ENCODE measurements around the gene VKORC1L1.
A peak's percentile ranks its signal among the peaks of the same experiment; 100 is the strongest.
"Not testable (repeated sequence)": the region's sequence is repeated elsewhere in the genome, so short reads cannot be mapped to it uniquely, and the experiment has no call there.

VKORC1L1 gene

DNA sequence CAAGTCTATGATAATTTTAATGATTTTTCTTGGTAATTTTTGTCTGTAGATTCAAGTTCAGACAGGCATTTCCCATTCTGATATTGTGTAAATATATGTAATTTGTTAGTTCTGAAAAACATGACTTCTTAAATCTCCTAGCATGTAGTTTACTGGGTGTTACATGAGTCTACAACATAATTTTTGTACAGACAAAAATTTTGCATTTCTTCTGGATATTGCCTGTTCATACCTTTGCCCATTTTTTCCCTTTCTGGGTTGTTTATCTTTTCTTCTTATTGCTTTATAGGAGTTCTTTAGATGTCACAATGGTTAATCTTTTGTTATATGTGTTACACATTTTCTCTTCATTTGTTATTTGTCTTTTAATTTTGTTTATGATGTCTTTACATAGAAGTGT is 12.1 kb downstream of the VKORC1L1 start:
- DNase-seq (ENCODE audit: low spot score): not testable (repeated sequence)

DNA sequence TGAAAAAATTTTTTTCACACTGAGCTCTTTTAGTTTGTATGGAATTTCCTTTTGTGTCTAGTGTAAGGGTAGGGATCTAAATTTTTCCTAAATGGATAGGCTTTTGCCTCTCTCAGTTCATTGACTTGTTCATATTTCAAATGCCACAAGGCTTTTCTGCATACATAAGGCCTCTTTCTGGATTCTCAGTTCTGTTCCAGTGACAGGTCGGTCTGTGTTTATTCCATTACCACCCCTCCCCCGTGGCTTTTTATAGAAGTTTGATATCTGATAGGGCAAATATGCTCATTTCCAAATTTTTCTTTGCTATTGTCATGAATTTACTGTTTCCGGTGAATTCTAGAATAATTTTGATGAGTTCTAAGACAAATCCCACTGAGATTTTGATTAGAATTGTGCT is 12.7 kb downstream of the VKORC1L1 start:
- not testable (repeated sequence) for DNase-seq (ENCODE audit: low spot score)

DNA sequence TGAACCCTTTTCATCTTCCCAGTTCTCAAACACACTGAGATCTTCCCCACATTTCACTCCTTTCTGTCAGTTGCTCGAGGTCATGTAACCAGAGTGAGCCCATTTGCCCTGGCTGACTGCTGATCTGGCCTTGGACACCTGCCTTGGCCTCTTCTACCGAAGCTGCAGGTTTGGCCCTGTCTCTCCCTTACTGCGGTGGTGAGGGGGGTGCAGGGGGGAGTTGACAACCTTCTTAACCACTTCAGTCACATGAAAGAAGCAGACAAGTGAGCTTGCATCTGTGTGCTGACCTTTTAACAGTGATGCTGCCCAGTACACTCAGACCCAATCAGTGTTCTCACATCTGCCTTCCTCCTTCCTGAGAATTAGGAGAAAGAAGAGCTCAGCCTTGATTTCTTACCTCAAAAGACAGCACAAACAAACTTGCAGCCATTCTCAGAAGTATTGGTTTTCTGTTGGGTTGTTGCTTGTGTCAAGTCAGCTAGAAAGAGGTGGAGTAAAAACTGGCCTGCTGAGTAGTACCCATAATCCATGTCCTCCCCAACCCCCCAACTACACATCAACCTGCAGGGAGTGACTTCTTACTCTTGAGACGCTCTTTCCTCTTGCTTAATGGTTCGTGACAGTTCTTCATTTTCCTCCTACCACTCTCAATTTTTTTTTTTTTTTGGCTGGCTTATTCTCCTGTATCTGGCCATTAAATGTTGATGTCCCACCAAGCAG is 15.7 kb downstream of the VKORC1L1 start:
- not testable (repeated sequence) for DNase-seq (ENCODE audit: low spot score)

DNA sequence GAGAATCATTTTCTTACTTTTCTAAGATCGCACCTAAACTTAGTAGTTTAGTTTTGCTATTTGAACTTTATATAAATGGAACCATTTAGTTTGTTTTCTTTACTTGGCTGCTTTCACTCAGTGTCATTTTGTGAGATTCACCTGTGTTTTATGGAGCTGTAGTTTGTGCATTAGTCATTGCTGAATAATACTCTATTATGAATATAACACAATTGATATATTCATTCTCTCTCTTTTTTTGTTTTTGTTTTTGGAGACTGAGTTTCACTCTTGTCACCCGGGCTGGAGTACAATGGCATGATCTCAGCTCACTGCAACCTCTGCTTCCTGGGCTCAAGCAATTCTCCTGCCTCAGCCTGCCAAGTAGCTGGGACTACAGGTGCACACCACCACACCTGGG is 16.8 kb downstream of the VKORC1L1 start:
- not testable (repeated sequence) for DNase-seq (ENCODE audit: low spot score)

DNA sequence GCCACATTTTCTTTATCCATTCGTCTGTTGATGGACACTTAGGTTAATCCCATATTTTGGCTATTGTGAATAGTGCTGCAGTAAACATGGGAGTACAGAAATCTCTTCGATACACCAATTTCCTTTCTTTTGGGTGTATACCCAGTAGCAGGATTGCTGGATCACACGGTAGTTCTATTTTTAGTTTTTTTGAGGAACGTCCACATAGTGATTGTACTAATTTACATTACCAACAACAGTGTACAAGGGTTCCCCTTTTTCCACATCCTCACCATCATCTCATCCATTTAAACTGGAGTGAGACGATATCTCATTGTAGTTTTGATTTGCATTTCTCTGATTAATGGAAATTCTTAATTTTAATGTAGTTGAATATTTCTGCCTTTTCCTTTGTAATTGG is 19.3 kb downstream of the VKORC1L1 start:
- no peak for DNase-seq (ENCODE audit: low spot score)

DNA sequence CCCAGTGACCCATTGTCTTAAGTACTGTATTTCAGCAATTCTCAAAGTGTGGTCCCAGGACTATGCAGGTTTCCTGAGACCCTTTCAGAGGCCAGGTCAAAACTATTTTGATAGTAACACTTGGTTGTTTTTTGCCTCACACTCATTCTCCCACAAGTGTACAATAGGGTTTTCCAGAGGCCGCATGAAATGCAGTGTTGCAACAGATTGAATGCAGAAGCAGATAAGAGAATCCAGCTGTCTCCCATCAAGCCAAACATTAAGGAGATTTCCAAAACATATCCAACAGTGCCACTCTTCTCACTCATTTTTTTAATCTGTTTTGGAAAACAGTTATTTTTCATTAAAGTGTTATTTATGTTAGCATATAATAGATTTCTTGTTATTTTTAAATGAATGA is 20.0 kb downstream of the VKORC1L1 start:
- no peak for DNase-seq (ENCODE audit: low spot score)

DNA sequence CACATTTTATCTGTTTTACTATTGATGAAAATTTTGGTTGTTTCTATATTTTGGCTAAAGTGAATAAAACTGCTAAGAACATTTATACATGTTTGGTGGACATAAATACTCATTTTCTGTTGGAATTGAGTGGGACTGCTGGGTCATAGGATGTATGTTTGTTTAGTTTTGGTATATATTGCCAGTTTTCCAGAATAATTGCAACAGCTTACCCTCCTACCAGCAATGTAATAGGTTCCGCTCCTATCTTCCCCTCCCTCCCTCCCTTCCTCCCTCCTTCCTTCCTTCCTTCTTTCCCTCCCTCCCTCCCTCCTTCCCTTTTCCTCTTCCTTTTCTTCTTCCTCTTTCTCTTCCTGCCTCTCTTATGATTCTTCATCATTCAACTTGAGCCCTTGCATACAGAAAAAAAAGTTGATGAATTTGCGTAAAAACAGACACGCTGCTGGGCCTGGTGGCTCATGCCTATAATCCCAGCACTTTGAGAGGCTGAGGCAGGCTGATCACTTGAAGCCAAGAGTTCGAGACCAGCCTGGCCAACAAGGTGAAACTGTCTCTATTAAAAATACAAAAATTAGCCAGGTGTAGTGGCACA is 23.5 kb downstream of the VKORC1L1 start:
- DNase-seq (ENCODE audit: low spot score): no peak

DNA sequence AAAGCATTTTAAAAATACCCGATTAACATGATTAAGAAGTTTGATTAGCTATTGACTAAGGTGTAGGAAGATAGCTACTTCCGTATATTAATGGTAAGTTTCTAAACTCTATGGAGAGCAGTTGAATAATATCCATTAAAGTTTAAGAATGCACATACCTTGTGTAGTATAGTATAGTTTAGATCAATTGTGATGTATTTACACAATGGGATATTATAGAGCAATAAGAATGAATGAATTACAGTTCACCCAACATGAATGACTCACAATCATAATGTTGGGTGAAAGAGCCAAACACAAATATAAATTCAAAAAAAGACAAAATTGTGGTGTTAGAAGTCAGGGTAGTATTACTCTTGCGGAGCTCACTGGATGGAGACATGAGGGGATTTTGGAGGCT is 24.4 kb downstream of the VKORC1L1 start:
- DNase-seq (ENCODE audit: low spot score): not testable (repeated sequence)

DNA sequence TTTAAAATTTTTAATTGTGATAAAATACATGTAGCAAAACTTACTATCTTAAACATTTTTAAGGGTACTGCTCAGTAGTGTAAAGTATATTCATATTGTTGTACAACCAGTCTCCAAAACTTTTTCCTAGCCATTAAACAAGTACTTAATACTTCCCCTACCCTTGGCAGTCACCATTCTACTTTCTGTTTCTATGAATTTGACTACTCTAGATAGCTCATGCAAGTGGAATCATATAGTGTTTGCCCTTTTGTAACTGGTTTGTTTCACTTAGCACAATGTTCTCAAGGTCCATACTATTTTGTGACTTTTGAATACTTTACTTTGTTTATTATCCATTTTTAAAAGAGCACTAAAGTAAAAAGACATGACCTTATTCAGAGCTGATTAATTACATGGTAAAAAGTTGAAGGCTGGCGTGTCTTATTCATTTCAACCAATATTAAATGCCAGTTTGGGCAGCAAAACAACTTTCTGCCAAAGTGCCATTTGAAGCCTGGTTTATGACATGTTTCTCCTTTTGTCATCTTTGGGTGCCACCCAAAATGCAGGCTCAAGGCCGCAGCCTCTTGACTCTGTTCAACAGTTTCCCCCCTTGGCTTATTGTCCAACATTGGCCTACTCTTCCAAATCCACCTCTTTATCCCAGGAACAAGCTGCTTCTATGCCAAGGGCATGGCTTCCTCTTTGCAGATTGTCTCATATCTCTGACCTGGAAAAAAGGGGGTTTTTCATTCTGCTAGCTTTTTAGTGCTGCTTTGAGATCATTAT is 26.0 kb downstream of the VKORC1L1 start:
- DNase-seq (ENCODE audit: low spot score): not testable (repeated sequence)

DNA sequence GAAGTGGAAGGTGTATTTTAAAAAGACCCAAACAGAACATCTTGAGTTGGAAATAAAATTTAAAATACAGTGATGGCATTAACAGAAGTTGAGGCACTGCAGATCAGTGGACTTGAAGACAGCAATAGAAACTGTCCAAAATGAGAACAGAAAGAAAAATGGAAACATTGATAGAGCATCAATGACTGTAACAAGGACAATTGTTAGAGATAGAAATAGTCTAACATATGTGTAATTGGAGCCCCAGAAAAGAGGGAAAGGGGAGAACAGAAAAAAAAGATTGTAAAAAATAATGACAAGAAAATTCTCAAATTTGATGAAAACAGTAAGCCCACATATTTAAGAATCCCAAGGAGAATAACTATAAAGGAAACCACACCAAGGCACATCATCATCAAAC is 29.4 kb downstream of the VKORC1L1 start:
- DNase-seq (ENCODE audit: low spot score): no peak

DNA sequence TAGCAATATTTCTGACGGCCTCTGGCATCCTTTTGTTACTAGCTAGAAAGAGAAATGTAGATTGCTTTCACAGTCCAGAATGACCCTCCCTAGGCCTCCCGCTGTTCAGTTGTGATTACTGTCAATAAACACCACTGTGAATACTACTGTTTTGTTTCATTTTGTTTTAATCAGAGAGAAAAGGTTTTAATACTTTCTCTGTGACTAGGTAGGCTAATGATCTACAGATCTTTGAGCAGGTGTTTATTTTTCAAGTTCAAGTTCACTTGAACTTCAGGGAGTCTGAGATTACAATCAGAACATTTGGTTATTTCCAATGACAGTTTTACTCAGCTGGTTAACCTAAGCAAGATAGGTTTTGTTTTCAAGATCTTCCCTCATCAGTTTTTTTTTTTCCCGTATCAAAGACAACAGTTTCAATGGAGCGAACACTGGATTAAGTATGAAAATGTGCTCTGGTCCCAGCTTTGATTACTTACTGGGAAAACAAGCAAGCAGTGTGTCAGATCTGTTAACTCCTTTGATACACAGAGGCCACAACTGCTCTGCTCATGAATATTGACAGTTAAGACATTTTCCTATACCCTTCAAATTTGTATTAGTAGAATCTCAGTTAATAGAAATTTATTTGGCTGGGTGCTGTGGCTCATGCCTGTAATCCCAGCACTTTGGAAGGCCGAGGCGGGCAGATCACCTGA is 34.8 kb downstream of the VKORC1L1 start:
- no peak for DNase-seq (ENCODE audit: low spot score)

DNA sequence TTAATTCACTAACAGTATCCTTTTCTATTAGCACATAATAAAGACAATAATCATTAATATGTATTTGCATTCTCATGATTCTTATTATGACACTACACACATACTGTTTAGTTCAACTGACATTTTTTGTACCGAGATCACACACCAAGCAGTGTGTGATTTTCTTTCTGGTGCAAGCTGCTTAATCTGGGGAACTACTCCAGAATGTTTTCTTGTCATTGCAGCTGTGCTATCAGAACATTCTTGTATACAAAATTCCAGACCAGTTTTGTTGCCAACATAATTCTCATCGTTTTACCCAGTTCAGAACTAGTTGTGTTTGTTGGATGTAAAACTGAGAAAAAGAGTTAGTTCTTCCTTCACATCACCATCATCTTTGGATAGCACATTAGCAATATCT is 37.4 kb downstream of the VKORC1L1 start:
- DNase-seq (ENCODE audit: low spot score): peak; percentile 25

DNA sequence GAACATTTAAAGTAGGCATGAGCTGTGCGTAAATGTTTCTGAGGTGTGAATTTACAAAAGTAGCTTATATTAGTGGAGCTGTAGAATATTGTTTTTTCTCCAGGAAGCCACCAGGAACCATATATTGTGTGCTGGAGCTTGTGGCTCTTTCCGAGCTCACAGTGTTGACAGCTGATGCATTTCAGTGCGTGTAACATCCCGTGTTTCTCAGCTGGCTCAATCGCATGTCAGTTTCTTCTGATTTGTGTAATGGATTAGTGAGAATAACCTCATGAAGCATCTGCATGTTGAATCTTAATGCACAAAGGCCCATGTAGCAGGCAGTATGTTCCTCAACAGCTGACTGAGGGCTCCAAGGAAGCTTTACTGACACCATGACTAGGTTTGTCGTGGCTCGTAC is 39.4 kb downstream of the VKORC1L1 start:
- DNase-seq (ENCODE audit: low spot score): no peak

DNA sequence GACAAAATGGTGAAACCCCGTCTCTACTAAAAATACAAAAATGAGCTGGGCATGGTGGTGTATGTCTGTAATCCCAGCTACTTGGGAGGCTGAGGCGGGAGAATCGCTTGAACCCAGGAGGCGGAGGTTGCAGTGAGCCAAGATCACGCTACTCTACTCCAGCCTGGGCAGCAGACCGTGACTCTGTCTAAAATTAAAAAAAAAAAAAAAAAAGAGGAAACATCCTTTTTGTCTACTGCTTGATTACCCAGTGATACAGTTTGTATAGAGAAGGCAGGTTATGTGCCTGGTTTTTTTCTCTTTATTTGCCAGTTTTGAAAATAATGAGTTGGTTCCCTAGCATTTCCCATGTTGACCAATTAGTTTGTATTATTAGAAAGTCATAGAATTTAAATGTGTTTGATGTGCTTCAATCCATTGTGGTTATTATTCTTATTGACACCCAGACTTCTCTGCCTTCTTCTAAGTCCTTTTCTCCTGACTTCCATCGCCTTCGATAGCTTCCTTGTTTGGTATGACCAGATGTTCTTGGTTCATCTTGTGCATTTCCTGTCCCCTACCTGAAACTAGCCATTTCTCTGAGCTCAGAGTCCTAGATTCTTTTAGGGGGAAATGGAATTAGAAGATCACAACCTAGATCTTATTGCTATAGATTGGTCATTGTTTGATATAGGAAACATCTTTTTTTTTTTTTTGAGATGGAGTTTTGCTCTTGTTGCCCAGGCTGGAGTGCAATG is 43.2 kb downstream of the VKORC1L1 start:
- DNase-seq (ENCODE audit: low spot score): no peak

DNA sequence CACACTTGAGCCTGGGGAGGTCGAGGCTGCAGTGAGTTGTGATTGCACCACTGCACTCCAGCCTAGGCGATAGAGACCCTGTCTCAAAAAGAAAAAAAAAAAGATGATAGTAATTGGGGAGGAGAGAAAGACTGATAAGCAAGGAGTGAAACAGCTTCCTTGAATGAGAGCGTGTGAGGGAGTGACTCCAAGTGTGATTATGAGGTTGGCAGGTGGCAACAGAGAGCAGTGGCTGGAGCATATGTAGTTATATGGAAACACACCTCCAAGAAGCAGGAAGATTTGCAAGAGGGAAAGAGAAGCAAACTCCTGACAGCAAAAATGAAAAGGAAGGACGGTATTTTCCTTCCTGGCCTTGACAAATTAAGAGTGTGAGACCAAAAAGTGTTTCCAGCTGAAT is 50.4 kb downstream of the VKORC1L1 start:
- DNase-seq (ENCODE audit: low spot score): no peak

DNA sequence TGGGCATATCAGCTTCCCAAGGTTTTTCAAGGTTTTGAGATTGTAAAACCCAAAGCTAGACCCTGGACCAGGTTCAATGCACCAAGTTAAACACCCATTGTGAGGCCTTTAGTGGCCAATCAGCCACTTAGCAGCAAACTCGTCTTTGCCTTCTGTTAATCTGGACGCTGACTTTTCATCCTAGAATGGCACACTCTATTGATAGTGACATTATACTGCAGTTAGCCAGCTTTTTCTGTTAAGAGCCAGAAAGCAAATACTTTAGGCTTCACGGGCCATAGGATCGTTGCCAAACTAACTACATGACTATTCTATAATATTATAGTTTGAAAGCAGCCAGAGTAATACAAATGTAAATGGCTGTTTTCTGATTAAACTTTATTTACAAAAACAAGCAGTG is 51.3 kb downstream of the VKORC1L1 start:
- no peak for DNase-seq (ENCODE audit: low spot score)

DNA sequence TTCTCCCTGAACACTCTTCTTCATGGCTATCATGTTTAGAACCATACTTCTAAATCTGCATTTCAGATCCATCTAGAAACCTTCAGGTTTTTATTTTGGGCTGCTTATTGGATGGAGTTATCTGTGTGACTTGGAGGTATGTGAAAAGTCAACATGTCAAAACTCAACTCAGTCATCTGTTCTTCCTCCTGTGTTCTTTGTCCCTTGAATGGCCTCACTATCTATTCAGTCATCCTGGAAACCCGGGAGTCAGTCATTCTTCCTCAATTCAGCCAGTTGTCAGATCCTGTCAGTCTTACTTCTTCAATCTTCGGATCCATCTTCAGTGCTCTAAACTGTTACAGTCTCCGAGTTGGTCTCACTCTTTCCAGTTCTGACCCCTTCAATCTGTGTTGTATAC is 52.2 kb downstream of the VKORC1L1 start:
- no peak for DNase-seq (ENCODE audit: low spot score)

DNA sequence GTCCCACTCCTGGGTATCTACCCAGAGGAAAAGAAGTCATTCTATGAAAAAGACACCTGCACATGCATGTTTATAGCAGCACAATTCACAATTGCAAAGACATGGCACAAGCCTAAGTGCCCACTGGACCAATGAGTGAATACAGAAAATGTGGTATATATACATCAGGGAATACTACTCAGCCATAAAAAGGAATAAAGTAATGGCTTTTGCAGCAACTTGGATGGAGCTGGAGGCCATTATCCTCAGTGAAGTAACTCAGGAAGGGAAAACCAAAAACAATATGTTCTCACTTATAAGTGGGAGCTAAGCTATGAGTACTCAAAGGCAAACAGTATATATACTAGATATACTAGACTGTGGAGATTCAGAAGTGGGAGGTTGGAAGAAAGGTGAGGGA is 53.7 kb downstream of the VKORC1L1 start:
- no peak for DNase-seq (ENCODE audit: low spot score)

DNA sequence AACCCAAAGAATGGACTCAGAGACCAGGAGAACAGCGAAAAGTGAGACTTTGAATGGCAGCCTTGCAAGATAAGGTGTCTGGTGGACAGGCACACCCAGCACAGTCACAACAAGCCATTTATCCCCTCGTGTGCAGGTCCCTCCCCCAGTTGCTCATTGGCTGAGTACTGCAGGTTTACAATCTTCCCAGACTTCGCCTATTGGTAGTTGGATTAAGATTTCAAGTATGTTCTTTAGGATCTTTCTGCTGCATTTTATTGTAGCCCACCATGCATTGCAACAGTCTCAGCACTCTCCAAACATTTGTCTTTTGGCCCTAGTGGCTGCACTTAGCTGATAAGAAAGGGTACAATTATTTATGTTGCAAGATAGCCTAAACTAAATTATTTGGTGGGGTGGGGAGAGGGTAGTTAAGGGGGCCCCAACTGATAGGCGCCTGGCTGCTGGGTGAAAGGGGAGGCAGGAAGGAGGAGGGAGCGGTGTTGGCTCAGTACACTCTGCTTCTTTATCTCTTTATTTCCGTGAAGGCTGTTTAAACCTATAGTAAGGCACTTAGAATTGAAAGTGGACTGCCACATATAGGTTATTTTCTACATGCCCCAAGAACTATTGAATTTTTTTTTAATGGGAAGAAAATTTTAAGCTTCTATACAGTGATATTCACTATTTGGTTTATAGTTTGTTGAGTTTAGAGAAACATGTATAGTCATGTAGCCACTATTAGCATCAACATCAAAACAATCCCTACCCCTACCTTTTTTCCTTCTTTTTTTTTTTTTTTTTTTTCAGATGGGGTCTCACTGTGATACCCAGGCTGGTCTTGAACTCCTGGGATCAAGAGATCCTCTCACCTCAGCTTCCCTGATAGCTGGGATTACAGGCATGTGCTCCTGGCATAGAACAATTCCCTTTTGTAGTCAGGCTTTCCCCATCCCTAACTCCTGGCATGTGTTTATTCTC is 54.9 kb downstream of the VKORC1L1 start:
- no peak for DNase-seq (ENCODE audit: low spot score)

DNA sequence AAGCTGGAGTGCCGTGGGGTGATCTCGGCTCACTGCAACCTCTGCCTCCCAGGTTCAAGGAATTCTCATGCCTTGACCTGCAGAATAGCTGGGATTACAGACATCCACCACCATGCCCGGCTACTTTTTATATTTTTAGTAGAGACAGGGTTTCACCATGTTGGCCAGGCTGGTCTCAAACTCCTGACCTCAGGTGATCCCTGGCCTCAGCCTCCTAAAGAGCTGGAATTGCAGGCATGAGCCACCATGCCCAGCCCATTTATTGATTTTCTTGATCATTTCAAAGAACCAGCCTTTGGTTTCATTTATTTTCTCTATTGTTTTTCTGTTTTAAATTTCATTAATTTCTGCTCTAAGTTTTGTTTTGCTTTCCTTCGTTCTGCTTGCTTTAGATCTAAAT is 58.8 kb downstream of the VKORC1L1 start:
- DNase-seq (ENCODE audit: low spot score): no peak

DNA sequence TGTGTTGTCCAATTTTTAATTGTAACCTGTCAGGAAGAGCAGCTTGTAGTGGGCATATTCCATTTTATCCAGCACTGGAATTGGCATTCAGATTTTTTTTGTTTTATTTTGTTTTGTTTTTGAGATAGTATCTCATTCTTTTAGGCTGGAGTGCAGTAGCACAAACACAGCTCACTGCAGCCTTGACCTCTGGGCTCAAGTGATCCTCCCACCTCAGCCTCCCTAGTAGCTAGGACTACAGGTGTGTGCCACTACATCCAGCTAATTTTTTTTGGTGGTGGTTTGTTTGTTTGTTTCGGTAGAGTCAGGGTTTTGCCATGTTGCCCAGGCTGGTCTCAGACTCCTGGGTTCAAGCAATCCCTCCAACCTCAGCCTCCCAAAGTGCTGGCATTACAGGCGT is 64.4 kb downstream of the VKORC1L1 start:
- DNase-seq (ENCODE audit: low spot score): no peak

All from AG08396 (cell line).